RWPE2 (cell line): ENCODE measurements around the gene WFDC10A.

Experiments
- ATAC-seq: fragments of 200-7000 bp; cut with Tn5 transposase; 3 replicates; pipeline ENCODE4 v1.9.1; 2021; ENCODE audit warnings: low read depth
- DNase-seq: peaks from one replicate; pipeline ENCODE4 v3.0.0-alpha.2; 2020; ENCODE audit warnings: low spot score
- H3K27ac ChIP-seq: fragments of 450-650 bp; 2 replicates; pipeline ENCODE4 v1.5.1; 2017; ENCODE audit warnings: mild to moderate bottlenecking; ENCODE audit not compliant: poor library complexity, severe bottlenecking
- H3K27me3 ChIP-seq: fragments of 250-450 bp; sonication (Bioruptor Pico); 2 replicates; pipeline ENCODE4 v1.5.1; 2021; ENCODE audit warnings: mild to moderate bottlenecking, moderate library complexity; ENCODE audit not compliant: insufficient read depth, poor library complexity, severe bottlenecking
- H3K36me3 ChIP-seq: fragments of 250-450 bp; sonication (Bioruptor Pico); 2 replicates; pipeline ENCODE4 v1.5.1; 2020; ENCODE audit warnings: low read depth, mild to moderate bottlenecking, moderate library complexity
- H3K4me1 ChIP-seq: fragments of 250-450 bp; sonication (Bioruptor Pico); 2 replicates; pipeline ENCODE4 v1.5.1; 2021; ENCODE audit warnings: mild to moderate bottlenecking, moderate library complexity; ENCODE audit not compliant: insufficient read depth, poor library complexity, severe bottlenecking
- H3K4me3 ChIP-seq: fragments of 250-450 bp; sonication (Bioruptor Pico); 2 replicates; pipeline ENCODE4 v1.5.1; 2021; ENCODE audit warnings: mild to moderate bottlenecking, moderate library complexity; ENCODE audit not compliant: severe bottlenecking
- H3K9me3 ChIP-seq: fragments of 250-450 bp; sonication (Bioruptor Pico); 2 replicates; pipeline ENCODE4 v1.5.1; 2021; ENCODE audit warnings: mild to moderate bottlenecking, moderate library complexity; ENCODE audit not compliant: severe bottlenecking
- CTCF ChIP-seq: fragments of 450-650 bp; IDR thresholded peaks from one replicate; pipeline ENCODE4 v1.5.1; 2017; ENCODE audit warnings: mild to moderate bottlenecking, moderate library complexity; ENCODE audit not compliant: poor library complexity, severe bottlenecking

WFDC10A gene

GRCh38 chr20:45589725-45590124 is 39.8 kb upstream of the WFDC10A start:
- H3K4me3 ChIP-seq, result no peak overlapping the region
- no peak overlapping the region for H3K27ac ChIP-seq
- peaks cover 2% of the 10 kb centered on the region for H3K9me3 ChIP-seq
- H3K27me3 ChIP-seq, result peaks cover 10% of the 10 kb centered on the region
- no peak for TF ChIP-seq CTCF
- DNase-seq (no peak), ATAC-seq (no peak)
- H3K4me1 ChIP-seq, result no peaks in the 10 kb centered on the region
- H3K36me3 ChIP-seq, result no peaks in the 10 kb centered on the region

GRCh38 chr20:45592574-45593189 is 36.9 kb upstream of the WFDC10A start:
- ATAC-seq (peak; percentile 72), DNase-seq (no peak)
- Histone ChIP-seq H3K36me3 (no peaks in the 10 kb centered on the region), H3K4me1 (no peaks in the 10 kb centered on the region), H3K27ac (no peak overlapping the region), H3K4me3 (no peak overlapping the region), H3K9me3 (peaks cover 2% of the 10 kb centered on the region), H3K27me3 (peaks cover 10% of the 10 kb centered on the region)
- peak; percentile 100 for TF ChIP-seq CTCF

- Histone ChIP-seq H3K9me3 (peaks cover 2% of the 10 kb centered on the region), H3K4me3 (no peak overlapping the region), H3K27me3 (peaks cover 11% of the 10 kb centered on the region), H3K27ac (no peak overlapping the region), H3K36me3 (no peaks in the 10 kb centered on the region), H3K4me1 (no peaks in the 10 kb centered on the region)
- TF ChIP-seq CTCF, result no peak
- DNase-seq (no peak), ATAC-seq (no peak)
Observed at GRCh38 chr20:45593498-45593897, 36.0 kb upstream of the WFDC10A start.

- Histone ChIP-seq H3K4me1 (no peaks in the 10 kb centered on the region), H3K27me3 (peaks cover 15% of the 10 kb centered on the region)
- no peak for ATAC-seq
Observed at GRCh38 chr20:45595235-45595634, 34.3 kb upstream of the WFDC10A start.

More at GRCh38 chr20:45595235-45595634, 34.3 kb upstream of the WFDC10A start:
- Histone ChIP-seq H3K4me3 (no peak overlapping the region), H3K9me3 (peaks cover 2% of the 10 kb centered on the region), H3K27ac (no peak overlapping the region), H3K36me3 (no peaks in the 10 kb centered on the region)
- no peak for DNase-seq
- no peak for TF ChIP-seq CTCF
